AML-193 (cell line): Measurements from ENCODE around the gene ELL2.
"Not testable (repeated sequence)": the region's sequence is repeated elsewhere in the genome, so short reads cannot be mapped to it uniquely, and the experiment has no call there.

Source experiments
- DNase-seq, 2 experiments: peaks; one replicate each; lab custom pipeline; 2025; lab: John Stamatoyannopoulos, UW

ELL2 gene

GRCh38 chr5:95930141-95930930, 31.3 kb downstream of the ELL2 start:
- no peak for DNase-seq

- no peak for DNase-seq
Measured at GRCh38 chr5:95928724-95929253, 32.9 kb downstream of the ELL2 start.

DNA sequence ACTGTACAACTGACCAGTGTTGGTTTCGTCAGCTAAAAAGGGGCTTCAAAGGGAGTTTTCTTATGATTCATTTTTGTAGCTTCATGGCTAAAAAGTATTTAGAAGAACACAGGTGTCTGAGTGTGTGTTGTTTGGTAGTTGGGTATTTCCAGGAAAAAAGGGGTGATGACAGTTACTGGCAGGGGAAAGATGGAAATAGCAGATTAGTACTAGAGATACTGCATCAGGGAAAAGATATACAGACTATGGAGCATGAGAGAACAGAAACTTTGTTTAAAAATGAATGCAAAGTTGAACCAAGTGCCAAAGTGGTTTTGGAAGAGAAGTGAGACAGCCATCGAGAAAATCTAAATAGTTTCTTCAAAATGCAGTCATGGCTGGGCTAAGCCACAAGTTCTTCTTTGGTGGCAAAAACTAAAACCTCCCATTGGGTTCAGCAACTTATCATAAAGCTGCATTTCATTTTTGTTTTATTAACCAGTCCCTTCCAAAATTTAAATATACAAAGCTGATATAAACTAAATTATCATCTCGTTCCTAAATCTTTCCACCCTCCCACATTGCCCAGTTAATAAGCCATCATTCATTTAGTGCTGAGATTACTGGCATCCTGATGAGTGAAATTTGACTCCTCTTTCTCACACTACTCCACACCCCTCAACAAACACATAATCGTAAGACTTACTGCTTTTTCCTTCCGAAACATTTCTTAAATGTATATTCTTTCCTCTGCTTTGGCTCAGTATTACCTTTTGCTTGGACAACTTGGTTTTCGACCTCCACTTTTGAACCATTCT, 33.5 kb downstream of the ELL2 start:
- DNase-seq: no peak

DNA sequence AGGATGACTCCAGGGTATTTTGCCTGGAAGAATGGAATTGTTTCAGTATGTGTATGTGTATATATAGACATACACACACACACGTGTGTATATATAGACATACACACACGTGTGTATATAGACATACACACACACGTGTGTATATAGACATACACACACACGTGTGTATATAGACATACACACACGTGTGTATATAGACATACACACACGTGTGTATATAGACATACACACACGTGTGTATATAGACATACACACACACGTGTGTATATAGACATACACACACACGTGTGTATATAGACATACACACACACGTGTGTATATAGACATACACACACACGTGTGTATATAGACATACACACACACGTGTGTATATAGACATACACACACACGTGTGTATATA, 34.4 kb downstream of the ELL2 start:
- not testable (repeated sequence) for DNase-seq

DNA sequence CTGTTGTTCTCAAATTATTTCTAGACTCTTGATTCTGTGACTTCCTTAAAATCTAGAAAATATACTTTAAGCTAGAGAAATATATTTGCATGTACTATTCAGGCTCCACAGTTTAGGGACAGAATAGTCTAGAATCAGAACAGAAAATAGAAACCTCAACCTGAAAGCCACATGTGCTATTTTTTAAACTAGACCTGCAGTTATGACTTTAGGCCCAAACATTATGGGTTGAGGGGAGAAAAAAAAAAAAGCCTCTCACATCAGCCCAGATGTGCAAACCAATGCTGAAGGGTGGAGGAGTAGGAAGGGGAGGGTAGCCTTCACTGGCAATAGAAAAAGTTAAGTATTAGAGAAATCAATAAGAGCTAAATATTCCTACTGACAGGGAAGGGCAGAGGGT, 35.7 kb downstream of the ELL2 start:
- no peak for DNase-seq

DNA sequence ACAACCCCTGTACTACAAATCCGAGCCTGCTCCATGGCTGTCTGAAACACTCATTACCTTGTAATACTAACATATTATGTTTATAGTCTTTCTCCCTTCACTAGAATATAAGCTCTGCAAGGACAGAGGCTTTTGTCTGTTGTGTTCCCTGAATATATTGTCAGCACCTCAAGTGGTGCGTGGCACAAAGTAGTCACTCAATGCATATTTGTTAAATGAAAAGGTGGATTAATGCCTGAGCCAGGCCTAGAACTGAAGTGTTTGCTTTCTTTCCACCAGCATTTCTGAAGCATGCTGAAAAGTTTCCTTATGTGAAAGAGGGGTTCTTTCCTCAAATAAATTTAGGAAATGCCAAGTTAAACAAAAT, 36.3 kb downstream of the ELL2 start:
- no peak for DNase-seq

GRCh38 chr5:95924720-95925377, 36.8 kb downstream of the ELL2 start:
- DNase-seq: peak; percentile 85

DNA sequence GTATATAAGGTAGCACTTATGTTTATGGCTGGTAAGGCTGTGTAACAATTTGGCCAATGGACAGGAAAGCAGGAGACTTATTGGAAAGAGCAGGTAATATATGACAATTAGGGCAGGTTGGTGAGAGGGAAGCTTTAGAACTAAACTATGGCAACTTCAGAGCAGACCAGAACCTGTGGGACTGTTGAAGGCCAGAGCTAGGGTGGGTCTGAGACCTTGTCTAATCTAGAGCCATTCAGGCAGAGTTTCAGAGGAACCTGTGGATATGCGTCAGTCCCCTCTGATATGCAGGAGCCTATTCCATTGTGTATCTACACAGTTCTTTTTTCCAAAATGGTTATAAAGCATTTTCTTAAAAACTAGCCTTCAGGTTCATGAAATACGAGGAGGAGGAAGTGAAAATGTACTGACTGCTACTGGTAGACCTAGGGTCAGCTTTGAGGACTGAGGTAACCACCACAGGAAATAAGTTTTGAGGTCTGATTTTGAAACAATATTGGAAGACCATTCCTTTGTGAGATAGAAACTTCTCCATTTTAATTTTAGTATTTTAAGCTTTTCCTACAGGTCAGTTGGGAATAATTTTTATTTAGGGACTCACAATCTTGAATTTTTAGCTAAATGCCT, 37.6 kb downstream of the ELL2 start:
- DNase-seq: peak; percentile 74 to 89

DNA sequence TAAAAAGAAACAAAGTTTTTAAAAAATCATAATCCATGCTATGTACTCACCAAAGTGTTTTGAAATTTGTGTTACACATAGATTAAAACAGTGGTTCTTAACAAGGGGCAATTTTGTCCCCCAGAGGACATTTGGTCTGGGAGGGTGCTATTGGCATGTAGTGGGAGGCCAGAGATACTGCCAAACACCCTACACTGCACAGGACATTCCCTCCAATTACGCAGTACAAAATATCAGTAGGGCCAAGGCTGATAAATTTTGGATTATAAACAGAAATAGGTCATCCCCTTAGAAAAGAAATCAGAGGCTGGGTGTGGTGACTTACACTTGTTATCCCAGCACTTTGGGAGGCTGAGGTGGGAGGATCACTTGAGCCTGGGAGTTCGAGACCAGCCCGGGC, 38.9 kb downstream of the ELL2 start:
- DNase-seq: no peak

DNA sequence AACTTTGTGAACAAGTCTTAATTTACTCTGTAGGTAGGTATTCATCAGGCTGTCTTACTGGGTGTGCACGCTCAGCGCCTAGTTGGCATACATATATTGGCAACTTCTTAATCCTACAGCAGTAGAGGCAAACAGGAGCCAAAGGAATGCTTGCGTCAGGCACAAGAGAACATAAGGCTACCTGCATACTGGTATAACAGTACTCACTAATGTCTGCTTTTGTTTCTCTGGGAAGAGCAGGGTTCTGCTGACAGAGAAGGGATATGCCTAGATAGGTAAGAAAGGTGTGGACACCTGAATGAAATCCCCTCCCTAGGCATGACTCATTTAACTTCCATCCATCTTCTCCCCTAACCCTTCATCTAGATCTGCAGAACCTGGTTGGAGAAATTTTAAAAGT, 40.1 kb downstream of the ELL2 start:
- no peak for DNase-seq

DNA sequence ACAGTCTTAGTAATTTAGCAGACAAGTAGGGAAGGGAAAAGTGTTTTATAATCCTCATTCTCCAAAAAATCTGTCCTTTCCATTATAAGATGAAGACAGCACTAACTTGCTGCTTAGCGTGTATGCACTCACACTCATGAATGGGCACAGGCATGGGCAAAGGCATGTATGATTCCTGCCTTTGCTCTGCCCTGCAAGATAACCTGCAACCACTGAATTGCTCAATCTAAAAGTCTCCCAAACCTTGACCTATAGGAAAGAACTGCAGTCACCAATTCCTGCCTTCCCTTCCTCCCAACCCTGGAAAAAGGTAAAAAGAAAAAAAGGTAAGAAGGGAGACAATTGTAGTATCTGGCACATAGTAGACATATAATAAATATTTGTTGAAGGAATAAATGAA, 40.8 kb downstream of the ELL2 start:
- no peak for DNase-seq

- peak; percentile 69 to 74 for DNase-seq
Measured at GRCh38 chr5:95919658-95920057, 42.0 kb downstream of the ELL2 start.

DNA sequence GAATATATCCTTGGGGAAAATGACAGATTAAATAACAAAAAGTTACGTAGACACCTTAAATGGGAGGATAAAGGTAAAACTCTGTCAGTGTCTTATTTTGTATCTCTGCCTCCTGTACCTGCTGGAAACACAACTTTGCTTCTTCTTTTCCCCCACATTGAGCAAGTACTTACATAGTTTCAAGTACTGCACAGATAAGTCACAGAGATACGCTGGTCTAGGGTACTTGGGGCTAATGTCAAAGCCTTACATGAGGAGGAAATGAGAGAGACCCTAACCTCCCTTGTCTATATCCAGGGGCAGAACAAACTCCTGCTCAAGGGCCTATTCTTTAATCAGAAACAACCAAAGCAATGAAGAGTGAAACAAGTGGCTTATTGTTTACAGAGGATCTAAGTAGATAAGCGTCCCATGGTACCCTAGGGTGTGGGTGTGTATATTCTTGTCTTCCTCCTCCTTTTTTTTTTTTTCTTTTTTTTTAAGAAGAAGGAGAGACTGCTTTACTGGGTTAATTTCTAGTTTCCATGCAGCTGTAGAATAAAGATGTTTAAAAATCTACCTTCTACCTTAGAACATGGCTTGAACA, 43.1 kb downstream of the ELL2 start:
- no peak for DNase-seq

GRCh38 chr5:95917207-95917606, 44.4 kb downstream of the ELL2 start:
- DNase-seq: no peak

DNA sequence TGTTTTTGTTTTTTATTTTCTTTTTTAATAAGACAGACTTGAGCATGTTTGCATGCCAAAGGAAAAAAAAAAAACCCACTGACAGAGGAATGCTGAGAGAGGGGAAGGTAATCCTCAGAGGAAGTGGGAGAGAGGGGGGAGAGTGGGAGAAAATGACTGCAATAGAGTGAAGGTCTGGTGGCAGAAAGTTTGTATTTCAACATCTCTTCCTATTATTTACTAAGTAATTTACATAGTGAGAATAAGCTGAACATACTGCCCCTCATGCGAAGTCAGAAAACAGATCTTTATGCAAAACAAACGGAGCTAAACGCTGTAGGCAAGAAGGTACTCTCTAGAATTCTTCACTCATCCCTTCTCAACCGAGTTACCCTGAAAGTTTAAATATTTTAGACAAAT, 45.0 kb downstream of the ELL2 start:
- peak in 1 of 2 experiments; percentile 17 for DNase-seq

DNA sequence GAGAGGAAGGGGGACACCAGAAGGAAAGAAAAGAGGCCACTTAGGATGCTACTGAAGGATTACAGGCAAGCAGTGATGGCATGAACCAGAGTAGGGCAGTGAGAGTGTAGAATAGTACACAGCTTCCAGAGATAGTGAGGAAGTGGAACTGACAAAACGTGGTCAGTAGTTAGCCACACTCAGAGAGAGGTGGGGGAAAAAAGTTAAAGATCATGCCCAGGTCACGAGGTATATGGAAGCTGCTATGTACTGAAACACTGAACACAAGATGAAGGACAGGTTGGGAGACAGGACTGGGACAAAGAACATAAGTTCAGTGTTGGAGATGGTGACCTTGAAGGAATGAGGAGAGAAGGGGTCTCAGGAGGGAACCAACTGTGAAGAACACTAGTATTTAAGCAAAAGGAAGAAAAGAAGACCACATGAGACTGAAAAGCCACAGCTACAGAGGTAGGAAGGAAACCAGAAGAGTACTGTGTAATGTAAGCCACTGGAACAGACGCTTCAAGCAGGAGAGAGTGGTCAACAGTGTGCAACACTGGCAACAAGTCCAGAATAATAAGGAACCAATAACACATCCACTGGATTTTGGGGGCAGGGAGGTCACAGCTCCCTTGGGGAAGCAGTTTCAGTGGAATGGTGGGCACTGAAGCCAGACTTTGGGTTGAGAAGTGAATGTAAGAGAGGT, 45.5 kb downstream of the ELL2 start:
- peak; percentile 23 to 25 for DNase-seq

GRCh38 chr5:95913663-95914062, 48.0 kb downstream of the ELL2 start:
- DNase-seq: no peak

DNA sequence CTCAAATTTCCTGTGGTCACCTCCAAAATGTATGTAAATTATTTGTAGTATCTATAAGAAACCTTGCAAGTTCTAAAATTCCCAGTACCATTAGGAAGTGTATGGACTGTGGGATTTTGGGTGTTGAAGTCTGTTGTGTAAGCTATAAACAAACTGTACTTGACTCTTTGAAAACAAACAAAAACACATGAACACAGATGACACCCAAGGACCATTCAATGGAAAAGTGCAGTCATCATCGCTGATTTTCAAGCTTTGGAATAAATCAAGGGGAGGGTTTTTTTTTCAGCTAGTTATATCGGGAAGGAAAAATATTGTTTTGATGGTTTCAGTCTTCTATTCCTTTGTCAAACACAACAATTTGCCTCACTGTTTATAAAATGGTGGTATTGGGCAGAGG, 49.6 kb downstream of the ELL2 start:
- DNase-seq: no peak

- DNase-seq: no peak
Measured at GRCh38 chr5:95910521-95910920, 51.1 kb downstream of the ELL2 start.

GRCh38 chr5:95909738-95910137, 51.9 kb downstream of the ELL2 start:
- no peak for DNase-seq

DNA sequence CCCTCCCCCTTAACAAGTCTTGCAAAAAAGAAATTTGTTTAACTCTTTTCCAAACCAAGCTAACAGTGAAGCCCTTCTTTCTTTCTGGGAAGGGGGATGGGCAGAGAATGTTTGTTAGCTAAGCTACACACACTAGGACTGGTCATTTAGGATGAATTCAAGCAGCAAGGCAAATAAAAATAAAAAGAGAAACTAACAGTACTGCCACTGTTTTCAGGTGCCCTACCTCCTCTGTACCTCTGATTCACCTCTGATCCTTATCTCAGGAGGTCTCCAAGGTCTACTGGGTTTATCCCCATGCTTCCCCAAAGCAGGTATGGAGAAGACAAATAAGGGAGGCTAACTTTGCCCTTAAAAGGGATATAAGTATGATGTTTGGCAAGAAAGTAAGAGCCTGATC, 52.9 kb downstream of the ELL2 start:
- DNase-seq: no peak
